Skeletal muscle tissue (tissue), 4 donors: ENCODE data around the gene ADCY2. TPM values are rescaled to one million over a fixed set of nuclear protein-coding genes. Genes with fewer than 3 reads are reported as not detected.

Experiments
- H3K27ac ChIP-seq: one replicate; pipeline ENCODE4 v1.7.0; 2013; ENCODE audit warnings: mild to moderate bottlenecking, low read depth, low read length, inconsistent platforms
- H3K27me3 ChIP-seq, 3 donors: one replicate each; pipeline ENCODE4 v1.7.0; 2013; ENCODE audit warnings: low read length in 3 of 3; ENCODE audit not compliant: control insufficient read depth in 3 of 3, insufficient read depth in 3 of 3
- H3K36me3 ChIP-seq, 3 donors: one replicate each; pipeline ENCODE4 v1.7.0; 2013; ENCODE audit warnings: low read length in 3 of 3; ENCODE audit not compliant: control insufficient read depth in 3 of 3, insufficient read depth in 3 of 3
- H3K4me1 ChIP-seq, 3 donors: one replicate each; pipeline ENCODE4 v1.7.0; 2013; ENCODE audit warnings: low read length in 3 of 3, mild to moderate bottlenecking in 3 of 3; ENCODE audit not compliant: control insufficient read depth in 3 of 3, insufficient read depth in 3 of 3
- H3K4me3 ChIP-seq, 3 donors: one replicate each; pipeline ENCODE4 v1.7.0; 2013; ENCODE audit warnings: low read length in 3 of 3
- H3K9ac ChIP-seq, 3 donors: one replicate each; pipeline ENCODE4 v1.7.0; 2013; ENCODE audit warnings: low read length in 3 of 3, mild to moderate bottlenecking in 3 of 3, moderate library complexity in 2 of 3, low read depth in 1 of 3
- H3K9me3 ChIP-seq, 3 donors: one replicate each; pipeline ENCODE4 v1.7.0; 2013; ENCODE audit warnings: low read length in 3 of 3; ENCODE audit not compliant: control insufficient read depth in 3 of 3
- total RNA-seq: library from RNA; depleted of rRNA; stranded (reverse); fragments of >200 nt; gene quantifications from one replicate; pipeline ENCODE4 v1.2.3, GENCODE V29; 2014
- donor health status: Osteomylitis.

Gene ADCY2
- total RNA-seq, 1 donor from 2014 or later: 27.7 TPM

DNA sequence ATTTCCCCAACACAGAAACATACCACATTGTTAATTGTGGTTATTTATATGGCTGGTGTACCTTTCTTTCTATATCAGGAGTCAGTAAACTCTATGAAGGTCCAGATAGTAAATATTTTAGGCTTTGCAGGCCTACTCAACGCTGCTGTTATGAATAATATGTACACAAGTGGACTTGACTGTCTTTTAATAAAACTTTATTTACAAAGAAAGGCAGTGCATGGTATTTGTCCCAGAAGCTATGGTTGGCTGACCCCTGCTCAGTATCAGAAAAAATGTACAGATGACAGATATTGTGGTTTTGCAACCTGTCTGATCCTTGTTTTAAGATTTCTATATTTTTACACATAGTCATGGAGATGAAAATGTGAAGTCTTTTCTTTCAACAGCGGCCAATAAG is 478.7 kb downstream of the ADCY2 start:
- Histone ChIP-seq H3K27ac (no peak overlapping the region), H3K36me3 (peaks cover 22 to 45% (median 35%) of the 10 kb centered on the region in 3 donors), H3K4me1 (peaks cover 8 to 19% (median 9%) of the 10 kb centered on the region in 3 donors)

DNA sequence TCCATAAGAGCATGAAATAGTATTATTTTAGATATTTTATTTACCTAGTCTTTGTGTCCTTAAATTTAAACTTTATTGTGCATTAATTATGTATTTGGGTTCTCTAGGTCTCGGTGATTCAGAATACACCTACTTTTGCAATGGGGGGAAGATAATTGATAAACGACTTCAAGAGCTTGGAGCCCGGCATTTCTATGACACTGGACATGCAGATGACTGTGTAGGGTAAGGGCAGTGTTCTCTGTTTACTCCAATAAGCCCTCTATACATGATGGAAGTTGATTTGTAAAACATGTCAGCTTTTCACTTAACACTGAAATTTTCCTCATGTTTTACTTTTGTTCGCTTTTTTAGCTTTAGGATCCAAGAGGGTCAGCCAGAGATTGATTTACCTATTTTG is 479.2 kb downstream of the ADCY2 start:
- no peak overlapping the region for H3K27ac ChIP-seq
- no peaks in the 10 kb centered on the region for H3K27me3 ChIP-seq
- peaks cover 22 to 50% (median 37%) of the 10 kb centered on the region in 3 donors for H3K36me3 ChIP-seq
- H3K4me3 ChIP-seq: no peak overlapping the region
- H3K9me3 ChIP-seq: no peaks in the 10 kb centered on the region
- H3K9ac ChIP-seq: no peak overlapping the region
- H3K4me1 ChIP-seq: peaks cover 6 to 14% (median 8%) of the 10 kb centered on the region in 3 donors

More for the DNA sequence above, 478.7 kb downstream of the ADCY2 start:
- Histone ChIP-seq H3K9ac (no peak overlapping the region), H3K4me3 (no peak overlapping the region), H3K27me3 (no peaks in the 10 kb centered on the region), H3K9me3 (no peaks in the 10 kb centered on the region)

DNA sequence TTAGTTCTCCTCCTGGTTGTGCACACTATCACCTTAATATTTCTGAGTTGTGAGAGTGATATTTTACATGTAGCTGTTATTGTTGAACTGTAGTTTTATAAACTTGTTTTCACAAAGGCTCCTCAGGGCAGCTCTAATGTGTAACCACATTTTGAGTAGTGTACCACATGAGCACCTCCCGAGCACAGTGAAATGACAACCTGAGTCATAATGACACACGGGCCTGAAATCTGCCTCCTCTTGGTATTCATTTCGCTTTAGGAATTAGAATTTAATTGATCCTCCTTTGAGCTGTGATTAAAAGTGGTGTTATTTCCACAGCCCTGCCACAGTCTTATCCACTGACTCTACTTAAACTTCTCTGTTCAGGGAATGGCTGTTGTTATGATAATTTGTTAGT is 480.9 kb downstream of the ADCY2 start:
- Histone ChIP-seq H3K27me3 (no peaks in the 10 kb centered on the region), H3K27ac (no peak overlapping the region), H3K36me3 (peaks cover 30 to 63% (median 47%) of the 10 kb centered on the region in 3 donors), H3K4me1 (no peaks in the 10 kb centered on the region), H3K4me3 (no peak overlapping the region), H3K9me3 (no peaks in the 10 kb centered on the region), H3K9ac (no peak overlapping the region)

DNA sequence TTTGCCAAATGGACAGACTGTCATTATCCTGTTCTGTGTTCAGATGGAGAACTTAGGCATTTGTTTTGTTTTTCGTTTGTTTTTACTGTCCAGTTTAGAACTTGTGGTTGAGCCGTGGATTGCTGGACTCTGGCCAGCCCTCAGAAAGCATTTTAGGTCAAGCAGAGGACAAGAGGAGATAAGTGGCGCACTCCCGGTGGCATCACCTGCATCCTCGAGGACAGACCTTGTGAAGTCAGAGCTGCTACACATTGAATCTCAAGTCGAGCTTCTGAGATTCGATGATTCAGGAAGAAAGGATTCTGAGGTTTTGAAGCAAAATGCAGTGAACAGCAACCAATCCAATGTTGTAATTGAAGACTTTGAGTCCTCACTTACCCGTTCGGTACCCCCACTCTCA is 481.9 kb downstream of the ADCY2 start:
- Histone ChIP-seq H3K27me3 (no peaks in the 10 kb centered on the region), H3K36me3 (peaks cover 35 to 72% (median 56%) of the 10 kb centered on the region in 3 donors), H3K4me1 (no peaks in the 10 kb centered on the region), H3K9me3 (no peaks in the 10 kb centered on the region), H3K27ac (no peak overlapping the region), H3K9ac (no peak overlapping the region), H3K4me3 (no peak overlapping the region)

DNA sequence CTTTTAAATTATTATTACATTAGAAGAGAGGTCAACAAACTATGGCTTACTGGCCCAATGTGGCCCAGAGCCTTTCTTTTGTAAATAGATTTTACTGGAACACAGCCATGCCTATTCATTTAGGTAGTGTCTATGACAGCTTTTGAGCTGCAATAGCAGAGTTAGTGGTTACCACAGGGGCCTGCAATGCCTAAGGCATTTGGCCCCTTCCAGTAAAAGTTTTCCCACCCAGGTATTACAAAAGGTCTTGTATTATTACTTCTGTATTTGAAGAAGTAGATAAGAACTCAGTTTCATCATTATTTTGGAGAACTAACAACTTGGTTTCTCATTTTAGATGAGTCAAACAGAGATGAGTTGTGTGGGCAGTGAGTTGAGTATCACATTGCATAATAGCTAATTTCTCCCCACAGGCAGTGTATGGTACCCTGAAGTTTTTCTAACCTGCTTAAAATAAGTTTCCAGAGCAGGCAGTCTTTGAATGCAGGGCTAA is 482.5 kb downstream of the ADCY2 start:
- no peaks in the 10 kb centered on the region for H3K27me3 ChIP-seq
- no peak overlapping the region for H3K27ac ChIP-seq
- no peaks in the 10 kb centered on the region for H3K4me1 ChIP-seq
- H3K36me3 ChIP-seq: peaks cover 41 to 77% (median 61%) of the 10 kb centered on the region in 3 donors
- no peak overlapping the region for H3K9ac ChIP-seq
- no peaks in the 10 kb centered on the region for H3K9me3 ChIP-seq
- no peak overlapping the region for H3K4me3 ChIP-seq
